IMR-90 (cell line): ENCODE measurements around the gene GRN. TPM values are rescaled to one million over a fixed set of nuclear protein-coding genes. Genes with fewer than 3 reads are reported as not detected.
A peak's percentile ranks its signal among the peaks of the same experiment; 100 is the strongest.

Experiments
- ATAC-seq: fragments of 200-7000 bp; cut with Tn5 transposase; 2 replicates; pipeline ENCODE4 v1.9.1; 2020; ENCODE audit warnings: low read depth, mild to moderate bottlenecking, moderate library complexity
- BruUV-seq: library from RNA; stranded (reverse); fragments of 400-500 nt; replicated peaks from 2 replicates; lab custom pipeline; 2021; lab: Mats Ljungman, UMichigan
- CTCF ChIA-PET: fragments of 300-600 bp; formaldehyde crosslinking; extraction: SDS; loops from one replicate; lab custom pipeline; 2021; ENCODE audit warnings: antibody characterized with exemption; lab: Yijun Ruan, JAX
- POLR2A ChIA-PET: fragments of 300-600 bp; sonication (Branson Sonifier 250); formaldehyde crosslinking; loops from one replicate; lab custom pipeline; 2022; ENCODE audit warnings: antibody characterized with exemption; ENCODE audit not compliant: unreplicated experiment; lab: Charles Lee
- DNase-seq: peaks from one replicate; pipeline ENCODE4 v3.0.0; 2013
- H2AFZ ChIP-seq: replicated peaks from 2 replicates; pipeline ENCODE3; 2013; ENCODE audit warnings: low read length, mild to moderate bottlenecking; ENCODE audit not compliant: poor library complexity
- H2AK5ac ChIP-seq: 2 replicates; pipeline ENCODE4 v1.6.1; 2013; ENCODE audit warnings: low read depth, low read length, inconsistent platforms
- H2AK9ac ChIP-seq: replicated peaks from 2 replicates; pipeline ENCODE3; 2013; ENCODE audit warnings: mild to moderate bottlenecking, low read depth, low read length, moderate library complexity; ENCODE audit not compliant: poor library complexity
- H2BK120ac ChIP-seq: 2 replicates; pipeline ENCODE4 v1.6.1; 2013; ENCODE audit warnings: low read depth, low read length, inconsistent platforms
- H2BK15ac ChIP-seq: 3 replicates; pipeline ENCODE4 v1.6.1; 2013; ENCODE audit warnings: low read depth, low read length, inconsistent platforms
- H2BK20ac ChIP-seq: 2 replicates; pipeline ENCODE4 v1.6.1; 2013; ENCODE audit warnings: low read depth, mild to moderate bottlenecking, inconsistent platforms, low read length, moderate library complexity
- H2BK5ac ChIP-seq: 2 replicates; pipeline ENCODE4 v1.6.1; 2013; ENCODE audit warnings: mild to moderate bottlenecking, low read depth, low read length, inconsistent platforms; ENCODE audit not compliant: poor library complexity, severe bottlenecking
- H3K14ac ChIP-seq: replicated peaks from 2 replicates; pipeline ENCODE4 v1.6.1; 2013; ENCODE audit warnings: low read depth, low read length, inconsistent platforms
- H3K18ac ChIP-seq: 2 replicates; pipeline ENCODE4 v1.6.1; 2013; ENCODE audit warnings: low read depth, low read length, control low read depth
- H3K23ac ChIP-seq: 2 replicates; pipeline ENCODE4 v1.6.1; 2013; ENCODE audit warnings: low read depth, low read length, inconsistent platforms
- H3K27ac ChIP-seq: 2 replicates; pipeline ENCODE4 v1.5.1; 2013; ENCODE audit warnings: mild to moderate bottlenecking, control low read depth, low read length; ENCODE audit not compliant: insufficient read depth
- H3K27me3 ChIP-seq: 2 replicates; pipeline ENCODE4 v1.6.1; 2013; ENCODE audit warnings: low read length; ENCODE audit not compliant: control insufficient read depth, insufficient read depth
- H3K36me3 ChIP-seq: 2 replicates; pipeline ENCODE4 v1.6.1; 2013; ENCODE audit warnings: low read length, mixed read lengths; ENCODE audit not compliant: control insufficient read depth, insufficient read depth
- H3K4ac ChIP-seq: 2 replicates; pipeline ENCODE4 v1.6.1; 2013; ENCODE audit warnings: low read depth, low read length, inconsistent platforms
- H3K4me1 ChIP-seq: 2 replicates; pipeline ENCODE4 v1.6.1; 2013; ENCODE audit warnings: low read length, mixed read lengths; ENCODE audit not compliant: control insufficient read depth, insufficient read depth
- H3K4me2 ChIP-seq: 2 replicates; pipeline ENCODE4 v1.6.1; 2013; ENCODE audit warnings: low read depth, mild to moderate bottlenecking, control low read depth, low read length, moderate library complexity
- H3K4me3 ChIP-seq: 2 replicates; pipeline ENCODE4 v1.5.1; 2013; ENCODE audit warnings: low read depth, mild to moderate bottlenecking, control low read depth, low read length, moderate library complexity; ENCODE audit not compliant: insufficient read depth
- H3K56ac ChIP-seq: 2 replicates; pipeline ENCODE4 v1.6.1; 2013; ENCODE audit warnings: low read length, inconsistent platforms; ENCODE audit not compliant: insufficient read depth; ENCODE audit errors: extremely low read depth
- H3K79me1 ChIP-seq, 2 experiments: 2 replicates each; pipeline ENCODE4 v1.6.1; 2013; ENCODE audit warnings: low read length in 2 of 2, inconsistent platforms in 1 of 2, low read depth in 1 of 2
- H3K9ac ChIP-seq: 2 replicates; pipeline ENCODE4 v1.6.1; 2013; ENCODE audit warnings: low read depth, low read length, control low read depth
- H3K9me1 ChIP-seq: 2 replicates; pipeline ENCODE4 v1.6.1; 2013; ENCODE audit warnings: low read length, inconsistent platforms; ENCODE audit not compliant: insufficient read depth
- H3K9me3 ChIP-seq: 2 replicates; pipeline ENCODE4 v1.6.1; 2013; ENCODE audit warnings: low read length; ENCODE audit not compliant: control insufficient read depth, insufficient read depth
- H4K20me1 ChIP-seq: 2 replicates; pipeline ENCODE4 v1.6.1; 2013; ENCODE audit warnings: low read length, inconsistent platforms; ENCODE audit not compliant: insufficient read depth
- H4K5ac ChIP-seq: 2 replicates; pipeline ENCODE4 v1.6.1; 2013; ENCODE audit warnings: mild to moderate bottlenecking, low read depth, low read length, control low read depth
- H4K8ac ChIP-seq, 2 experiments: 2 replicates each; pipeline ENCODE4 v1.6.1; 2013; ENCODE audit warnings: low read depth in 2 of 2, low read length in 2 of 2, control low read depth in 1 of 2, inconsistent platforms in 1 of 2
- H4K91ac ChIP-seq: 2 replicates; pipeline ENCODE4 v1.6.1; 2013; ENCODE audit warnings: low read depth, low read length, inconsistent platforms; ENCODE audit not compliant: insufficient read depth
- CHD1 ChIP-seq: IDR thresholded peaks from 2 replicates; pipeline ENCODE4 v1.6.1; 2012; ENCODE audit warnings: low read depth, low read length, improper control_type of control experiment
- NFE2L2 ChIP-seq: fragments of 150-350 bp; IDR thresholded peaks from 2 replicates; pipeline ENCODE4 v1.6.1; 2016; ENCODE audit warnings: low read depth, mild to moderate bottlenecking, low read length
- POLR2A ChIP-seq: IDR thresholded peaks from 2 replicates; pipeline ENCODE4 v1.6.1; 2012; ENCODE audit warnings: mild to moderate bottlenecking, low read depth, low read length
- RCOR1 ChIP-seq: IDR thresholded peaks from 2 replicates; pipeline ENCODE4 v1.6.1; 2012; ENCODE audit warnings: mild to moderate bottlenecking, low read length, improper control_type of control experiment; ENCODE audit not compliant: insufficient replicate concordance
- WGBS, 2 experiments: methylation state at CpG; one replicate each; pipeline versions ENCODE4 v1.1.5 to v1.1.7; 2013; ENCODE audit warnings: missing lambda C conversion rate in 2 of 2; ENCODE audit not compliant: insufficient read length in 1 of 2; ENCODE audit errors: extremely low coverage in 2 of 2; 5-methylcytosine and 5-hydroxymethylcytosine counted together
- dilution Hi-C: fragments of 300-500 bp; cut with HindIII; formaldehyde crosslinking; loops from one replicate; pipeline ENCODE4 v1.14.3; 2018; ENCODE audit warnings: low sequenced_read_pairs; ENCODE audit not compliant: unreplicated experiment
- in situ Hi-C: fragments of 300-500 bp; cut with MboI; formaldehyde crosslinking; loops from 3 replicates; pipeline ENCODE4 v1.14.3; 2019; ENCODE audit warnings: low sequenced_read_pairs, inconsistent platforms, mixed read lengths
- intact Hi-C: fragments of 100-400 bp; cut with micrococcal nuclease; formaldehyde crosslinking; loops from 2 replicates; pipeline ENCODE4 v1.10.0; 2022
- polyA plus RNA-seq, 3 experiments: library from polyadenylated mRNA; depleted of rRNA; stranded (reverse); fragments of >200 nt; gene quantifications; 2 replicates each; pipeline ENCODE4 v1.2.3, GENCODE V29; 2012; ENCODE audit warnings: low replicate concordance in 1 of 3
- total RNA-seq: library from RNA; depleted of rRNA; stranded (reverse); fragments of >200 nt; gene quantifications from 2 replicates; pipeline ENCODE4 v1.2.3, GENCODE V29; 2012

The GRN gene
- total and polyA plus RNA-seq, 2 of the 4 experiments (the other 2 are of a cell fraction), result 38.9 to 494 TPM

- no peak overlapping the region for H3K56ac ChIP-seq
- POLR2A ChIA-PET, result interaction anchor here (0.5 kb wide), 1 partner anchor 301 kb away, joined by 6 read pairs; no protein-coding TSS in a partner anchor
- no peaks in the 10 kb centered on the region for H3K27me3 ChIP-seq
- H3K36me3 ChIP-seq, result no peaks in the 10 kb centered on the region
- peaks cover 5% of the 10 kb centered on the region; the same call in 1 of the 2 replicates for H4K20me1 ChIP-seq
- H4K8ac ChIP-seq, result peak overlapping the region; percentile 7 to 91; a peak in 3 of 4 replicates
- H3K9me1 ChIP-seq, result peaks cover 10% of the 10 kb centered on the region; the same call in 1 of the 2 replicates
- dilution Hi-C loops, result no loop called here
- no peak overlapping the region for H3K18ac ChIP-seq
- DNase-seq (no peak), ATAC-seq (no peak)
- H2BK5ac ChIP-seq, result no peak overlapping the region
- H2AFZ ChIP-seq, result peak overlapping the region; percentile 57
- H3K23ac ChIP-seq, result no peak overlapping the region
- in situ Hi-C loops, result no loop called here
- intact Hi-C loops, result no loop called here
- TF ChIP-seq POLR2A (no peak), RCOR1 (no peak), CHD1 (no peak), NFE2L2 (no peak)
- H4K91ac ChIP-seq, result no peak overlapping the region
- H3K79me1 ChIP-seq, result peaks cover 5 to 24% of the 10 kb centered on the region in 2 experiments
- 0 out of 2 replicates have a peak overlapping the region, but pooled peaks have one; percentile 24 for H2AK5ac ChIP-seq
- H3K9me3 ChIP-seq, result no peaks in the 10 kb centered on the region
- no peak overlapping the region for H3K4me2 ChIP-seq
- no TSS peak for BruUV-seq
- no peak overlapping the region for H2AK9ac ChIP-seq
- H2BK15ac ChIP-seq, result no peak overlapping the region
- H3K4ac ChIP-seq, result no peak overlapping the region
- CTCF ChIA-PET, result interaction anchor here (1.4 kb wide), 1 partner anchor 133 kb away, joined by 5 read pairs; no protein-coding TSS in a partner anchor
- H2BK20ac ChIP-seq, result no peak overlapping the region
- 59% methylated on average over 10 of the region's 11 CpGs; no CpG with 5 or more reads in 1 of the 2 experiments for WGBS, 2 experiments
- H3K4me3 ChIP-seq, result no peak overlapping the region
- H2BK120ac ChIP-seq, result no peak overlapping the region
- no peak overlapping the region for H3K9ac ChIP-seq
- peaks cover 4% of the 10 kb centered on the region; the same call in 1 of the 2 replicates for H3K4me1 ChIP-seq
- H3K27ac ChIP-seq, result no peak overlapping the region
- H3K14ac ChIP-seq, result no peak overlapping the region
- H4K5ac ChIP-seq, result no peak overlapping the region
Observed at GRCh38 chr17:44343510-44344209, 1.4 kb upstream of the GRN start.
